ENCODE data around the gene REN. TPM values are rescaled to one million over a fixed set of nuclear protein-coding genes. Genes with fewer than 3 reads are reported as not detected.

Gene REN
- total RNA-seq, 1 experiment from 2014 or later = not detected

GRCh38 chr1:204136814-204137213 is 29.3 kb downstream of the REN start:
- Histone ChIP-seq H2BK15ac (ENCODE audit: low read depth, low read length) (no peak overlapping the region), H3K14ac (ENCODE audit: insufficient read depth, low read length) (no peak overlapping the region), H2BK120ac (ENCODE audit: low read depth, low read length, poor library complexity, severe bottlenecking) (no peak overlapping the region), H3K9me3 (ENCODE audit: control insufficient read depth, low read depth, low read length) (no peaks in the 10 kb centered on the region), H3K56ac (ENCODE audit: insufficient read length, low read depth, low read length) (no peak overlapping the region), H3K23me2 (ENCODE audit: insufficient read length, low read depth, low read length, poor library complexity, severe bottlenecking) (no peaks in the 10 kb centered on the region), H3T11ph (ENCODE audit: low read length) (no peak overlapping the region), H2BK5ac (ENCODE audit: insufficient read length, low read length) (no peak overlapping the region), H3K4me1 (ENCODE audit: insufficient read depth, low read length) (no peaks in the 10 kb centered on the region), H2AK5ac (ENCODE audit: insufficient read length, low read length) (no peak overlapping the region), H3K9ac (ENCODE audit: extremely low read depth, insufficient read length, low read length) (no peak overlapping the region), H3K79me2 (ENCODE audit: insufficient read depth, low read length) (no peaks in the 10 kb centered on the region), H3K23ac (ENCODE audit: insufficient read length, low read depth, low read length) (no peak overlapping the region), H4K91ac (ENCODE audit: insufficient read length, low read depth, low read length) (no peak overlapping the region), H3K27ac (ENCODE audit: insufficient read length, low read depth, low read length) (no peak overlapping the region), H2BK20ac (ENCODE audit: low read depth, low read length, poor library complexity, severe bottlenecking) (no peak overlapping the region), H4K20me1 (ENCODE audit: control insufficient read depth, insufficient read depth, insufficient read length) (no peaks in the 10 kb centered on the region), H3K27me3 (ENCODE audit: insufficient read depth, low read length) (no peaks in the 10 kb centered on the region), H4K8ac (replicated peaks; ENCODE audit: insufficient read length, low read depth, low read length) (no peak overlapping the region), H2AFZ (ENCODE audit: low read length) (no peak overlapping the region), H3K18ac (ENCODE audit: insufficient read length, low read depth, low read length) (no peak overlapping the region), H3K4me2 (ENCODE audit: insufficient read depth, insufficient read length, low read length) (no peak overlapping the region), H4K5ac (ENCODE audit: insufficient read length, low read depth, low read length) (no peak overlapping the region), H2BK12ac (ENCODE audit: insufficient read length, low read depth, low read length) (no peak overlapping the region), H3K4ac (ENCODE audit: low read depth, low read length) (no peak overlapping the region), H3K79me1 (ENCODE audit: insufficient read depth, low read depth, low read length, poor library complexity, severe bottlenecking) (no peaks in the 10 kb centered on the region)
- no peak overlapping the region for H3K4me3 Mint-ChIP-seq
- H3K36me3 Mint-ChIP-seq (ENCODE audit: insufficient read depth in 1 of 3, low read depth in 3 of 3) = peaks cover 3 to 36% (median 4%) of the 10 kb centered on the region in 3 experiments; a peak in 4 of 7 replicates
- TF ChIP-seq CTCF (conservative IDR thresholded peaks at IDR 0.05) = peak; percentile 23; the same call in 2 of the 3 replicates
- no peak overlapping the region for H3K27ac Mint-ChIP-seq
- WGBS (ENCODE audit: extremely low coverage, insufficient read length, low lambda C conversion rate) = no CpG with 5 or more reads among the region's 2 CpGs
- no peaks in the 10 kb centered on the region for H3K9me3 Mint-ChIP-seq
- no peak for DNase-seq
- H3K4me1 Mint-ChIP-seq = peaks cover 4% of the 10 kb centered on the region in 2 experiments
- H3K27me3 Mint-ChIP-seq (ENCODE audit: low read depth) = no peaks in the 10 kb centered on the region; the same call in 1 of the 2 replicates

Data from H9 (cell line).